K562 (cell line): ENCODE data around the gene WFIKKN2. TPM values are rescaled to one million over a fixed set of nuclear protein-coding genes. Genes with fewer than 3 reads are reported as not detected.

Experiments used
- ATAC-seq: fragments of 200-7000 bp; cut with Tn5 transposase; 3 replicates; pipeline ENCODE4 v1.9.1; 2020; ENCODE audit warnings: moderate library complexity
- BruUV-seq: library from RNA; stranded (reverse); fragments of 400-500 nt; replicated peaks from 2 replicates; lab custom pipeline; 2021; lab: Mats Ljungman, UMichigan
- CTCF ChIA-PET: fragments of 300-600 bp; formaldehyde crosslinking; extraction: SDS; loops from one replicate; lab custom pipeline; 2021; ENCODE audit warnings: low intra/inter-chr PET ratio; lab: Yijun Ruan, JAX
- POLR2A ChIA-PET: fragments of 300-600, 350-650 bp; sonication (Branson Sonifier 250); formaldehyde crosslinking; extraction: SDS; loops from one replicate; lab custom pipeline; 2021; ENCODE audit warnings: antibody characterized with exemption, inconsistent platforms; lab: Yijun Ruan, JAX
- DNase-seq, 4 experiments: peaks; one replicate each; pipeline versions ENCODE4 v3.0.0 to v3.0.0-alpha.2; 2011 to 2018; ENCODE audit warnings: low spot score in 3 of 4, mixed read lengths in 3 of 4; ENCODE audit errors: extremely low read depth in 1 of 4
- FAIRE-seq: peaks from 2 replicates; lab custom pipeline; 2011; peaks lifted over from hg19 to GRCh38; lab: Jason Lieb, UNC
- H2AFZ ChIP-seq: 2 replicates; pipeline ENCODE4 v1.6.0; 2011; ENCODE audit warnings: low read depth, low read length, control low read depth, inconsistent platforms
- H3K27ac ChIP-seq: fragments of 200-600 bp; 3 replicates; pipeline ENCODE4 v1.8.0; 2011; ENCODE audit warnings: low read depth, mild to moderate bottlenecking, control low read depth, inconsistent platforms, low read length, moderate library complexity, mixed read lengths; ENCODE audit errors: extremely low read depth
- H3K27me3 ChIP-seq, 2 experiments: fragments of 300-600 bp in 1 of 2; 2 replicates in 1 of 2; 3 replicates in 1 of 2; pipeline versions ENCODE4 v1.6.0 to v1.8.0; 2011; ENCODE audit warnings: inconsistent platforms in 2 of 2, low read length in 2 of 2, mild to moderate bottlenecking in 1 of 2, mixed read lengths in 1 of 2, moderate library complexity in 1 of 2; ENCODE audit not compliant: control insufficient read depth in 2 of 2, insufficient read depth in 2 of 2
- H3K36me3 ChIP-seq: fragments of 300-600 bp; 3 replicates; pipeline ENCODE4 v1.8.0; 2011; ENCODE audit warnings: mild to moderate bottlenecking, low read length, inconsistent platforms; ENCODE audit not compliant: control insufficient read depth, insufficient read depth
- H3K4me1 ChIP-seq, 2 experiments: fragments of 200-600 bp in 1 of 2; replicated peaks in 1 of 2; 2 replicates in 1 of 2; 3 replicates in 1 of 2; pipeline versions ENCODE4 v1.5.1 to v1.8.0; 2011; ENCODE audit warnings: inconsistent platforms in 2 of 2, low read length in 2 of 2, mild to moderate bottlenecking in 1 of 2, mixed read lengths in 1 of 2, moderate library complexity in 1 of 2; ENCODE audit not compliant: control insufficient read depth in 2 of 2, insufficient read depth in 2 of 2
- H3K4me2 ChIP-seq: 2 replicates; pipeline ENCODE4 v1.6.1; 2011; ENCODE audit warnings: low read length, control low read depth, inconsistent platforms, mixed read lengths; ENCODE audit not compliant: insufficient read depth
- H3K4me3 ChIP-seq: fragments of 200-600 bp; sonication (generic), shearing (Covaris generic); 2 replicates; pipeline ENCODE4 v1.5.1; 2016; ENCODE audit warnings: control low read depth, inconsistent platforms
- H3K79me2 ChIP-seq: fragments of 200-600 bp; 3 replicates; pipeline ENCODE4 v1.8.0; 2011; ENCODE audit warnings: low read length, inconsistent platforms; ENCODE audit not compliant: control insufficient read depth, insufficient read depth
- H3K9ac ChIP-seq, 2 experiments: 2 replicates each; pipeline versions ENCODE4 v1.6.0 to v1.6.1; 2011; ENCODE audit warnings: low read depth in 2 of 2, low read length in 2 of 2, control low read depth in 1 of 2, inconsistent platforms in 1 of 2, mild to moderate bottlenecking in 1 of 2, mixed read lengths in 1 of 2; ENCODE audit not compliant: insufficient read depth in 1 of 2
- H3K9me1 ChIP-seq: one replicate; pipeline ENCODE4 v1.6.0; 2011; ENCODE audit warnings: inconsistent platforms, mild to moderate bottlenecking, low read length, moderate library complexity; ENCODE audit not compliant: control insufficient read depth, insufficient read depth
- H3K9me3 ChIP-seq: replicated peaks from 2 replicates; pipeline ENCODE4 v1.5.1; 2011; ENCODE audit warnings: low read depth, low read length, inconsistent platforms; ENCODE audit not compliant: control insufficient read depth, insufficient read depth
- H4K20me1 ChIP-seq: replicated peaks from 2 replicates; pipeline ENCODE4 v1.6.1; 2011; ENCODE audit warnings: low read length, inconsistent platforms, mixed read lengths; ENCODE audit not compliant: control insufficient read depth, insufficient read depth
- CREB3L1 ChIP-seq: fragments of 450-650 bp; IDR thresholded peaks from 2 replicates; pipeline ENCODE4 v1.6.1; 2014; ENCODE audit warnings: low read depth, mild to moderate bottlenecking, moderate library complexity, borderline replicate concordance
- HBP1 ChIP-seq: fragments of 450-650 bp; formaldehyde crosslinking; IDR thresholded peaks from 2 replicates; pipeline ENCODE4 v1.4.0; 2022; ENCODE audit warnings: missing genetic modification characterization
- NCOA6 ChIP-seq: fragments of 450-650 bp; IDR thresholded peaks from 2 replicates; pipeline ENCODE4 v1.6.1; 2017; ENCODE audit warnings: mild to moderate bottlenecking
- NFIC ChIP-seq: fragments of 450-650 bp; IDR thresholded peaks from 2 replicates; pipeline ENCODE4 v1.6.1; 2017; ENCODE audit warnings: mild to moderate bottlenecking, inconsistent platforms
- OTX1 ChIP-seq: fragments of 450-650 bp; formaldehyde crosslinking; IDR thresholded peaks from 2 replicates; pipeline ENCODE4 v1.4.0; 2022; ENCODE audit warnings: mild to moderate bottlenecking
- POLR2A ChIP-seq: fragments of 450-650 bp; conservative IDR thresholded peaks from 2 replicates; pipeline ENCODE4 v1.6.1; 2016
- PURB ChIP-seq: sonication (generic); formaldehyde crosslinking; IDR thresholded peaks from 2 replicates; pipeline ENCODE4 v1.9.0; 2021; ENCODE audit warnings: low read depth, mild to moderate bottlenecking, missing genetic modification reagents
- TEAD2 ChIP-seq: fragments of 450-650 bp; IDR thresholded peaks from 2 replicates; pipeline ENCODE4 v1.6.1; 2016; ENCODE audit warnings: missing genetic modification characterization, control low read depth, missing compliant biosample characterization
- USF2 ChIP-seq: sonication (generic); formaldehyde crosslinking; IDR thresholded peaks from 2 replicates; pipeline ENCODE4 v1.5.0; 2020; ENCODE audit warnings: missing genetic modification reagents
- ZC3H8 ChIP-seq: fragments of 450-650 bp; IDR thresholded peaks from 2 replicates; pipeline ENCODE4 v1.6.1; 2017
- ZNF121 ChIP-seq: sonication (generic); formaldehyde crosslinking; conservative IDR thresholded peaks from 2 replicates; pipeline ENCODE4 v1.8.0; 2022; ENCODE audit warnings: missing genetic modification reagents
- ZNF165 ChIP-seq: fragments of 250-450 bp; sonication (Bioruptor Pico); IDR thresholded peaks from 2 replicates; pipeline ENCODE4 v1.4.0; 2020; ENCODE audit warnings: borderline replicate concordance
- ZNF655 ChIP-seq: fragments of 250-450 bp; sonication (Bioruptor Pico); IDR thresholded peaks from 2 replicates; pipeline ENCODE4 v1.5.0; 2021
- WGBS: fragments of 100-300 bp; shearing (Covaris generic); methylation state at CpG from one replicate; pipeline ENCODE4 v1.1.6; 2016; ENCODE audit warnings: low coverage, mixed read lengths; ENCODE audit not compliant: insufficient coverage; ENCODE audit errors: missing lambda C conversion rate; 5-methylcytosine and 5-hydroxymethylcytosine counted together
- in situ Hi-C: fragments of 300-500 bp; cut with MboI; formaldehyde crosslinking; loops from 4 replicates; pipeline ENCODE4 v1.15.0; 2018; ENCODE audit warnings: inconsistent platforms, mixed read lengths
- intact Hi-C: fragments of 100-400 bp; cut with micrococcal nuclease; formaldehyde crosslinking; loops from 2 replicates; pipeline ENCODE4 v1.14.2; 2022
- polyA plus RNA-seq, 8 experiments: library from polyadenylated mRNA; depleted of rRNA in 4 of 8; stranded (reverse) in 5 of 8; unstranded in 3 of 8; fragments of >200 nt; fragmentation: Nextera tagmentation in 2 of 8; fragmentation: Illumina TruSeq in 1 of 8; extraction: Ambion mirVana in 2 of 8; extraction: Trizol in 1 of 8; gene quantifications; 2 replicates each; pipeline versions ENCODE4 v1.2.1 to v1.2.3, GENCODE V29; 2011 to 2014; ENCODE audit warnings: inconsistent platforms in 1 of 8, missing spikeins in 1 of 8
- total RNA-seq, 7 experiments: library from RNA; depleted of rRNA in 6 of 7; stranded (reverse); fragments of >200 nt in 6 of 7; fragmentation: Illumina TruSeq in 2 of 7; extraction: Trizol in 2 of 7; gene quantifications; 2 replicates each; pipeline versions ENCODE4 v1.2.1 to v1.2.3, GENCODE V29; 2011 to 2021; ENCODE audit warnings: low replicate concordance in 1 of 7

Gene WFIKKN2
- total and polyA plus RNA-seq, 9 of the 15 experiments (the other 6 are each of a cell fraction or from before 2014, with no cell fraction given), result 0.07 TPM; not detected in 8

- no peak for TF ChIP-seq ZNF165
- TF ChIP-seq HBP1 (CRISPR knock-in tag), result no peak
- no peak for TF ChIP-seq USF2 (CRISPR knock-in tag)
- no peak for TF ChIP-seq PURB (CRISPR knock-in tag)
- TF ChIP-seq OTX1, result no peak
- TF ChIP-seq POLR2A, result no peak
These were observed 18.4 kb downstream of the WFIKKN2 start (continued) for GRCh38 chr17:50853781-50854180.

- no peak for FAIRE-seq
- CTCF ChIA-PET, result no interaction called here
- Histone ChIP-seq H3K4me2 (no peak overlapping the region), H3K4me3 (no peak overlapping the region), H3K4me1 (peaks cover 3 to 16% of the 10 kb centered on the region in 2 experiments; a peak in 3 of 5 replicates), H3K79me2 (no peaks in the 10 kb centered on the region), H3K9me3 (no peaks in the 10 kb centered on the region), H3K27me3 (no peaks in the 10 kb centered on the region), H4K20me1 (no peaks in the 10 kb centered on the region)
- 35% methylated on average over 6 of the region's 6 CpGs for WGBS
- POLR2A ChIA-PET, result interaction anchor here (2.3 kb wide), 1 partner anchor 10 kb away, joined by 14 read pairs; the partner anchor contains the start of gene TOB1
- intact Hi-C loops, result no loop called here
- no peak for ATAC-seq
- no peak for TF ChIP-seq TEAD2 (tag)
- TF ChIP-seq ZNF121 (CRISPR knock-in tag), result no peak
- TF ChIP-seq NFIC, result no peak
- no peak for TF ChIP-seq NCOA6
- TF ChIP-seq ZNF655 (CRISPR knock-in tag), result no peak
- no peak for TF ChIP-seq ZC3H8
- no peak for TF ChIP-seq CREB3L1
- TF ChIP-seq, all 486 proteins: peak for 0
- H3K9me1 ChIP-seq, result no peaks in the 10 kb centered on the region
- H3K36me3 ChIP-seq, result no peaks in the 10 kb centered on the region
- no peak for DNase-seq
- in situ Hi-C loops, result no loop called here
- BruUV-seq, result no TSS peak
- no peak overlapping the region for H3K9ac ChIP-seq
- H2AFZ ChIP-seq, result no peak overlapping the region
- H3K27ac ChIP-seq, result no peak overlapping the region
These were observed 20.4 kb downstream of the WFIKKN2 start for GRCh38 chr17:50855708-50856330.
